ENCODE results near the gene GPR158.

The GPR158 gene

DNA sequence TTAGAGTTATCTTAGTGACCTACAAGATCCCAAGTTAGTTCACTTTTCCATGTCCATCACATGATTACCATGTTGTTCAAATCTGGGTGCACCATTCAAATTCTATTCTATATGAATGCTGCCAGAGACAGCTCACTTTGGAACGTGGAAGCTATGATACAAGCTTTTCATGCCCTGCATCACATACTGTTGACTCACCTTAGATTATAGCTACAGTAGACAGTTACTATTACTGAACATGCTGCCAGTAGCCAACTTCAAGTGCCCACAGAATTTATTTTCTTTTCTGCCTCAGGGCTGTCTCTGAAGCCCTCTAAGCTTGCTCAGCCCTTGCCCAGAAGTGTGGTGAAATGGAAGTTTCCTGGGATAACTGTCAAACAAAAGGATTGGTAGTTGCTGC is 231.1 kb downstream of the GPR158 start:
- DNase-seq: no peak

DNA sequence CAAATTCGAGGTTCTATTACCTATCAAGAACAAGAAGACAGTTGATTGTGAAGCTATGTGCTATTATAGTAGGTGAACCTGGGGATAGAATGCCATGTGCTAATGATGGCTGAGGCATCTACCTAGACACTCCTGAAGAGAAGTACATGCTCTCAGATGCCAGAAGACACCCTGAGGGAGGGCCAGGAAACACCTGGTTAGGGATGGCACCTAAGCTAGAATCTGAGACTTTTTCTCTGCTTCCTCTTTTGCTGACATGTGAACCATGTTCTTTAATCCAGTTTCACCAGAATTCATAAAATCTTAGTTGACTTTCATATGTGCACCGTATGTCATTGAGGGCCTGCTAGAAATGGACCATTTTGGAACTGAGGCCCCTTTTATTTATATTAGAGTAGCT is 242.8 kb downstream of the GPR158 start:
- DNase-seq: no peak

DNA sequence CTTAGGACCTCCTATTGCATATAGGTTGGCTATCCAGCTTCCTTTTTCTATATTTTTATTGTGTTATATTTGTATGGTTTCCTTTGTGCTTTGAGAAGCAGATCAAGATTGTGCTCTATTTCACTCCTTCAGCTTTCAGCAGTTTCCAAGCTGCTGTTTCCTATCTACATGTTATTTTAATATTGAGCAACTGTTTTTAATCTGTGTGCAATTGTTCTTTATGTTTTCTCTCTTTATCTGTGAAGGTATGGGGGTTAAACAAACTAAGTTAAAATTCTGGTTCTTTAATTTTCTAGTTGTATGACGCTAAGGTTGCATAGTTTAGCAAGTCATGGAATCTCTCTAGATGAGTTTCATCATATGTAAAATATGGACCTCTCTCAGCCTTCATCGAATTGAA is 251.0 kb downstream of the GPR158 start:
- DNase-seq: no peak

DNA sequence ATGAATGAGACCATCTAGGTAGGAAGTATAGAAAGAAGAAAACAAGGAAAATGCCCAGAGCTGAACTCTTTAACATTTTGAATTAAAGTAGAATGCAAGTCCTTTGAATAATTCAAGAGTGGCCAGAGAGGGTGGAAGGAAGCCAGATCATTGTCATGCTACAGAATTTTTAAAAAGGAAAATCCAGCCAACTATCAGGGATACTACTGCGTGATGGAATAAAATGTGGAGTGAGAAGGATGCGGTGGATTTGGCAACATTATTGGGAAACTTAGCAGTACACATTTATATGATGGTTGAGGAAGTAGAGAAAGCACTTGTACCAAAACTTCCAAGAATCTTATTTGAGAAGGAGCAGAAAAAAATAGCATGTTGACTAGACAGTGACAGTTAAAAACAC is 261.6 kb downstream of the GPR158 start:
- DNase-seq: no peak

DNA sequence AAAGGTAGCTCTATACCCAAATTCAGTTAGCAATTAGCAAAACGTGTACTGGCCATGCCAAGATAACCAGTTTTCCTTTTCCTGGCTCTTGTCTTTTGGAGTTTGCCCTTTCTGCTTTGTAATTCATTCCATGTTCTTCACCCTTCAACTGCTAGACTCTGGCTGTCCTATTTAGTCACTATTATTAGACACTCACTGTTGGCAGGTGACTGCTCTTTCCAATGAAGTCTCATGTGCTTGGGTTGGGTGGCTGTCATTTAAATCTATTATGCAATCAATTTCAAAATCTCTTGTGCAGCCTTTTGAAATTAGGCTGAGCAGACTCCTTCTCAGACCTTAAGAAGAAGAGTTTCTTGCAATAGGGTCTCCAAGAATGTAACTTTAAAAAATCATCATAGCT is 266.5 kb downstream of the GPR158 start:
- no peak for DNase-seq

DNA sequence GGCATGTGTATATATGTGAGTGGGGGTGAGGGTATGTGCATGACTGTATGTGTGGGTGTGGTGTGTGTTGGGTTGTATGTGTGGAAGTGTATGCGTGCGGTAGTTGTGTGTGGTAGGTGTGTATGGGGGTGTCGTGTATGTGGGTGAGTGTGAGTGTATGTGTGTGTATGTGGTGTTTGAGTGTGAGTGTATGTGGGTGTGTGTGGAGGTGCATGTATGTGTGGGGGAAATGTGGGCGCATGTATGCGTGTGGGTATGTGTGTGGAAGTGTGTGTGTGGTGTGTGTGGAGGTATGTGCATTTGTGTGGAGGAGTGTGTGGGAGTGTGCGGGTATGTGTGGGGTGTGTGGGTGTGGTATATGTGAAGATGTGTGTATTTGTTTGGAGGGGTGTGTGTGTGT is 269.5 kb downstream of the GPR158 start:
- no peak for DNase-seq

DNA sequence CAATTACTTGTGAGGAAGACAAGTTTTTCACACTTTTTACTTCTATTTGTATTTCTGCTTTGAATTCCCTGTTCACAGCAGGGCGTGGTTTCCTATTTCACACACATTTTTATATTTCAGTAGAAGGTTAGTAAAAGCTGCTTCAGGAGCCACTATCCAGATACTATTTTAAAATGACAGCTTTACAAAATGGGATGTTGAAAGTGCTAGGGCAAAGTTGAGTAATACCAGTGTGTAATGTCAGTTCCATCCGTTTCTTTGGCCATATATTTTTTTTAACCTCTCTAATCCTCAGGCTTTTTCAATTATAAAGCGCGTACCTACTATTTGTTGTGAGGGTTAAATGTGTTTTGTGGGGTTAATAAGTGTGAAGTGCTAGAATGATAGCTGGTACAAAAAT is 276.6 kb downstream of the GPR158 start:
- DNase-seq: no peak

DNA sequence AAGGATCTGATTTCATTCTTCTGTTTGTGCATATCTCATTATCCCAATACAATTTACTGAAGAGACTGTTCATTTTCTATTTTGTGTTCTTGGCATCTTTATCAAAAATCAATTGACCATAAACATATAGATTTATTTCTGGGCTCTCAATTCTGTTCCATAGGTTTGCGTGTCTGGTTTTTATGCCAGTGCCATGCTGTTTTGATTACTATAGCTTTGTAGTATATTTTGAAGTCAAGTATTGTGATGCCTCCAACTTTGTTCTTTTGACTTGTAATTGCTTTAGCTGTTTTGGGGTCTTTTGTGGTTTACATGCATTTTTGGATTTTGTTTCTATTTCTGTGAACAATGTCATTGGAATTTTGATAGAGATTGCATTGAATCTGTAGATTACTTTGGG is 278.8 kb downstream of the GPR158 start:
- no peak for DNase-seq

DNA sequence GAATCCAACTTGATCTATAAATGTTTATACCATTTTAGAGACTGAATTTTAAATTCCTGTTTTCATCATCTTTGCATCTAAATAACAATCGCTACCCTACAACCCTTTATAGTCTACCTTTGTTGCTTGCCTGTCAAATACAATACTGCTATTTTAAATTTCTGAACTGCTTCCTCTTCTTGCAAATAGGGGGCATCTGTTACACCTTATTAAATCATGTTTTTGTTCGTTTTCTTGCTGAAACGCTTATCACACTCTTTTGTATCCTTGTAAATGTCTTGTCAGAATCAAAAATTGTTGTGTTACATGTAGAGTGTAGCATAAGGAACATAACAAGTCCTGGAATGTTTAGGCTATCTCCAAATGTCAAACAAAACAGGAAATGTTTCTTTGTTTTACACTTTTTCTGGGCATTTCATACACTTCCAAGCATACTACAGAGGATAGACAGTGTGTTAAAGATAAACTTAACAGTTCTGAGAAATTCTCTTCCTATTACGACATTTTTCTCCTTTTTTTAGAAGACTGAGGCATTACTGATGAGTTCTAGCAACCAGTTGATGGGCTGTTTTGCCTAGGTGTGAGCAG is 281.3 kb downstream of the GPR158 start:
- no peak for DNase-seq

DNA sequence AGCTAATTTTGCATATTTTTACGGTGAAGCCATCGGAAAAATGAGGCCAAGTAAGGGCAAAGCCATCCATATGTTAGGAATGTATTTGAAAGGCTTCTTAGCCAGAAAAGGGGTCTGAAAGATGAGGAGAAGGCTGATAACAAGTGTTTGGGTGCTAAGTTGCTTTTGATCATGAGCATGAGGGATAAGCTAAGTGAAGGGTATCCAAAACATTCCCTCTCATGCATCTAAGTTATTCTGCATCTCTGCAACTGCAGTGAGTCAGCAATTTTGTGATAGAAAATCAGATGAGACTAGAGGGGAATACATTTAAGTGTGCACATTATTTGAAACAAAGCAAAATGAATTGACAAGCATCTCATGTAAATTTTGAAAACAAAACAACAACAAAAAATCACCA is 282.8 kb downstream of the GPR158 start:
- DNase-seq: no peak

DNA sequence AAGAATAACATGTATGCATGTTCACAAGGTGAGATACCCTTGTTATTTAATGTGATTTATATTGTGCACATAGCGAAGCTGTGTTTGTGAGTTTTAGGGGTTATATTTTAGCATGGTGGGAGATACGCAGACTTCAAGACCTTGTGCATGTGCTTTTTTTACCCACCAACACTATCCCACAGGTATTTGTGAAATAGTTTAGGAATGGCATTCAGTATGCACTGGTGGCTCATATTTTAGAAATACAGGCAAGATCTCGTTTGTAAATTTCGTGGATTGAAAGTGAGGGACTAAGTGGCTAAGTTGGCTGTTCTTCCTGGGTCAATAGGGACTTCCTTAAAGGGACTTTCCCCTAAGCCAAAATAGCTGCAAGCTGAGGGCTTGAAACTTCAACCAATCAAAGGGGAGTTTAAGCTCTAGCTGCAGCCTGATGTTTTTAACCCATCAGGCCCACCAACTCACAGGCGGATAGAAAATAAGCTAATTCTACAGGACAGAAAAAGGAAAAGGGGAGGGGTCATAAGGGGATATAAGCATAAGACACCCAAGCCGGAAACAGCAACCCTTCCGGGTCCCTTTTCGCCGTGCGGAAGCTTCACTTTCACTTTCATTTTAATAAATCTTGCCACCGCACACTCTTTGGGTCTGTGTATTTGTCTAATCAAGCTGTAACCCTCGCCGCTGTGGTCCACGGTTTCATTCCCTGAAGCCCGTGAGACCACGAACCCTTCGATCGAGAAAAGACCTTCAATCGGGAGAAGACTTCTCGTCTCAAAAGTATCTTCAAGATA is 291.0 kb downstream of the GPR158 start:
- DNase-seq: no peak

DNA sequence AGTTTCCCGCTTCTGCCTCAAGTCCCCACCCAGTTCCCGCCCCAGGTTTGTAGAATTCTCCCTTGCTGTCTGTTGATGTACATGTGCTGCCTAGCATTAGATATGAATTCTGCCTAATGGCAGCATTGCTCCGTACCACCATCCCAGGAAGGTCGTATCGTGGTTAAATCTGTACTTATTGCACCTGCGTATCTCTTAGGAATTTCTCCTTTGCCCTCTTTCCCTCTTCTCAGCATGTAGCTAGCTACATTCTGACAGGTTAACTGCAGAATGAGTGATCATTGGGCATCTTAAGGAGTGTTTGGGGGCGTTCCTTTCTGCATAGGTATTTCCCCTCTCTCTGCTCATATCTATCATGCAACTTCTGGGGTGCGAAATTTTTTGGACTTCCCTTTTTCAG is 293.1 kb downstream of the GPR158 start:
- no peak for DNase-seq

DNA sequence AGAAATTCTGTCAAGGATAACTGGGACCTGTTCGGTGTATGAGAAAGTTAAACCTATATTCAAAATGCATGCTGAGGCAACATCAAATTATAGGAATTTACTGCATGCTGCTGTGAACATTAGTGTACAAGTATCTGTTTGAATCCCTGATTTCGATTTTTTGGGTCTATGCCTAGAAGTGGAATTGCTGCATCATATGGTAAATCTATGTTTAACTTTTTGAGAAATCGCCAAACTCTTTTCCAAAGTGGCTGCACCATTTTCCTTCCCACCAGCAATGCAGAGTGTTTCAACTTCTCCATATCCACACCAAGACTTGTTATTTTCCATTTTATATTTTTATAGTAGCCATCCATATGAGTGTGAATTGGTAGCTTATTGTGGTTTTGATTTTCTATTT is 306.7 kb downstream of the GPR158 start:
- no peak for DNase-seq

DNA sequence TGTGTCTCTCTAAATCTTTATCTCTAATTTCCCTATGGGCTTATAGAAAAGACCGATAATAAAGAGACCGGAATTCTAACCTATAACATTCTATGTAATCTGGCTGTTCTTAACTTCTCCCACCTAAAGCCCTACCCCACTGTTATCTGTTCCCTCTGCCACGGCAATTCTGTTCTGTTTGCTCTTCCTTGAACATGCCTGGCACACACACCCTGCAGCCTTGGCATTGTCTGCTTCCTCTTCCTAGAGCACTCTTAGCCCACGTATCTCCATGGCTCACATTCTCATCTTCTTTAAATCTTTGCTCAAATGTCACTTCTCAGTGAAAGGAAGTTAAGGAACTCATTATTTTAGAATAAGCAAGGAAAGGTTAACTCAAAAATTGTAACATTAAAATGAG is 309.2 kb downstream of the GPR158 start:
- DNase-seq: no peak

DNA sequence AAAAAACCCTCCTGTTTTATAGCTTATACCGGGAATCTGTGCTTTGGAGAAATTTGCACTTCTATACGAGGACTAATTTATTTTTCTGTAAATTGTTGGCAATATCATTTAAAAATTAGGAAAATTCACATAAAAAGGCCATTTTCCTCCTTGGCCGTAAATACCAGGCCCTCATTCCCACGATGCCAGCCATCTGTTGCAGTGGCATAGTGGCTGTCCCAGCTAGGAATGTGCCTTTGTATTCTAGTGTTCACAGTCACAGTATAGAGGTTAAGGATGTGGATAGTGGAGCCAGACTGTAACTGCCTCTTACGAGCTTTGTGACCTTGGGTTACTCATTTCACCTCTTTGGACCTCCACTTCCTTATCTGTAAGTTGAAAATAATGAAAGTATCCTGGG is 312.5 kb downstream of the GPR158 start:
- no peak for DNase-seq

DNA sequence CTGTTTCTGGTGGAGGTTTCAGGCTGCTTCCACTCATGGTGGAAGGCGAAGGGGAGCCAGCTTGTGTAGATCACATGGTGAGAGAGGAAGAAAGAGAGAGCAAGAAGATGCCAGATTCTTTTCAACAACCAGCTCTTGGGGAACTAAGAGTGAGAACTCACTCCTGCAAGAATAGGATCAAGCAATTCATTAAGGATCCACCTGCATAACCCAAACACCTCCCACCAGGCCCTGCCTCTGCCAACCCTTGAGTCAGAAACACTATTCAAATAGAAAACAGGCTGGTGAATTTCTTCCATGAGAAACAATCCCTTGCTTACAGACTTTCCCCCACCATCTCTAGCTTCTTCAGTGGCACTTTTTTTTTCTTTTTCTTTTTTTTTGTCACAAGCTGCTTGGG is 317.2 kb downstream of the GPR158 start:
- DNase-seq: no peak

DNA sequence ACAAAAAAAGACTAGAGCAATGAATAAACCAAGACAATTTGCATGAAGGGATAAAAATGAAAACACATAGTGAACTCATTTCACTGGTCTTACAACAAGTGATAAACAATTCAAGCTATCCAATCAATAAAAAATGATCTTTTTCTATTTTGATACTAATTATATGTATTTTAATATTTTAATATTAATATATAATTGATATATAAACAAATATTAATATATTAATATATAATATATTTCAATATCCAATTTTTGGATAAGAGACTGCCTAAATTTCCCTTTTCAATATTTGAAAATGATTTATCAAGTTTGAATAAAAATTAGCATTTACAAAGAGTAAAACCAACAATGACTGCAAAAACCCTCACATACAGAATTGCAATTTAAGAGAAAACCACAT is 317.9 kb downstream of the GPR158 start:
- no peak for DNase-seq

DNA sequence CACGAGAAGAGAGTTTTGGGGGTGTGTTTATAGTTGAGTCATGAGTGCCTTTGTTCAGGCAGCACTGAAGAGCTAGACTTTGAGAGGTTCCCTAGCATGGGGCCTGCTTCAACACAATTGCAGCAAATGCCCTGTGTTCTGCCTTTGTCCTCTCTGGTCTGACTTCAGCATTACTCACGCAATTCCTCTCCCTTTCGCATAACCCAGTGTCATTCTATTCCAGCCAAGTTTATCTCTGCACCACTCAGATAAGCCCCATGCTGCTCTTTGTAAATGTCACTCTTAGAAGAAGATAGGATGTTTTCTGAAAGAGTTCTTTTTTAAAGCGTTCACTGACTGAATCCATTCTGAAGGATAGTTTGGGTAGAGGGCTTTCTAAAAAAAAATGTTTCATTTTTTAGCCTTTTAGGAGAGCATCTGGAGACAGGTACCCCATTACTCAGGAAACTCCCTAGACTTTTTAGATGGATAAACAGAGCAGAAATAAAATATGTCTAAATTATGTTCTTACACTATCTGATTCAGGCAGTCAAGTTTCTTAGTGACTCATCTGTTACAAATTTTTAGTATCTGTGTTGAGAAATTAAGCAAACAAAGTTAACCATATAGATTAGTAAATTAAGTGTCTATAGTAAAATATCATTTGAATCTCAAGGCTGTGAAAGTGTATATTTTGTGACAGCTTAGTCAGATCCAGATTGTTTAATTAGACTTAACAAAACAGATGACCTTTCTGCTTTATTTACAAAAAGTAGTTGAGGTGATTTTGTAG is 318.5 kb downstream of the GPR158 start:
- DNase-seq: no peak

DNA sequence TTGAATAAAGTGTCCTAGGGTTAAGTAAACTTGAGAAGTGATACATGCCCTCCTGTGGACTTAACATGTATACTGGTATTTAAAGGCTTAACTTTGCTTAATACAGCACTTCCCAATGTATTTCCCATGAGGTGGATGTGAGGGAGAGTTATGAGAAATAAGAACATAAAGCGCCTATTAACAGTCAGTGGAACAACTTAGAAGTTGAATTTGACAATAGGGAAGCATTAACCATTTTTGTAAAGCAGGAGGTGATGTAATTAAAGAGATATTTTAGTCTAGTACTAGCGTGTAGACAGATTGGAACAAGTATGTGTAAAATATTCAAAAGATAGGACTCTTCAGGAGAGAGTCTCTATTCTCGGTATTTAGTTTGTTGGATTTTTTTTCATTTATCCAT is 322.4 kb downstream of the GPR158 start:
- no peak for DNase-seq

DNA sequence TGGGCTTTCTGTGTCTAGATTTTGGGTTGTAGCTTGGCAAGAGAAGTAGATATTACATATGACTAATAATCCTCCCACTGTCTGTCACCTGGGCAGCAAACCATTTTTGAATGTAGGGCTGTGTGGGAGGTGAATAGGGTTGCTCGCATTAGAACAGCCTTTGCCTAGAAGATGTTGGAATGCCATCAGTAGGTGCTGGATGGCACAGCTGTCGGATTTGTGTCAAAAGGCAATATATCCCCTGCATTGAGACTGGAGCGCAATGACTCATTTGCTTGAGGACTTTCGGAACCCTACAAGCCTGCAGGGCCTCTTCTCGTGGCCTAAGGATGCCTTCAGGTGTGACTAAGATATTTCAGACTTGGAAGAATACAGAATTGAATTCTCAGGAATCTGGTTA is 323.8 kb downstream of the GPR158 start:
- no peak for DNase-seq

DNA sequence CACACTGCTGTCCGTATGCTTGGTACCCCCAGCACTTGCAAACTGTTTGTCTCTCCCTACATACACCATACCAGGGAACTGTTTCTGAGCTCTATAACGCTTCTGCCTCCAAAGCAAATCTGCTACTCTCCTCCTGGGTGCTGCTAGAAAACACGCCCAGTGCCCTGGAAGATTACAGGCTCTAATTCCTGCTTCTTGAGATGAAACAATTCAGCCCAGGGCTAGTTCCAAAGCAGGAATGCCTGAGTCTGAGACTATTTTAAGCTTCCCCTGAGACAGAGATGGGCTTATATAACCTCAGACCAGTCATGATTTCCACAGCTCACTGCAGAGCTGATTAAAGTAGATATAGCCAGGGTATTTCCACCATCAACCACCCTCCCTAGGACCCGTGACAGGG is 327.1 kb downstream of the GPR158 start:
- DNase-seq: no peak

DNA sequence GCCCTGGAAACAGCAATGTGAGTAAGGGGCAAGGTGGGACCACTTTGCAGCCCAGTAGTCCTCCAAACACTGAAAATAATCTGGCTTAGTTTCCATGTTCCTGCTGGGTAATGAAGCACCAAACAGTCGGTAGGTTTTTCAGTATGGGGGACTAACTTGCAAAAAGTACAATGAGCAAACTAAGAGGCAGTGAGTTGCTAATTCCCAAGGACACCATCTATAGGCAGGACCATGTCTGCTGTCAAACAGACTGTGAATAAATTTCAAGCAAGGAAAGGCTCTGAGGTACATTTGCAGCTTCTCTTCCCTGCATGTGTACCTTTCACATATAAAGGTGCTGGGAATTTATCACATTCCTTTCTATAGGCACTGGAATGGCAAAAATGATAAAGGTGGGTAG is 327.7 kb downstream of the GPR158 start:
- no peak for DNase-seq

DNA sequence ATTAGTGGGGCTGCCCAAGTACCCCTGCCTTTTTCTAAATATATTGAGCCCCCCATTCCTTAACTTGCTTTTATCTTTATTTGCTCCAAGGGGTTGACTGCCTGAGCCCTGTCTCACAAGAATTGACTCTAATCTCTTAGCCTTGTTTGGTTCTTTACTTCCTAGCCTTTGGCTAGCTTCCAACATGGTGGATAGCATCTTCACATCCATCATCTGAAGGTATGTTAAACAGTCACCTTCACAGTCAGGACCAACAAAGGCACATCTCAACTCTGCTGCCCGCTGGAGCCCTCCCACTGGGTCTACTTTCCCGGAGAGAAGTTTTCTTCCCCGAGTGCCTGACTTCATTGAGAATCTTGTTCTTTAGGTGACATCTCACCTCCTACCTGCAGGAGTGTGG is 329.5 kb downstream of the GPR158 start:
- DNase-seq: no peak

DNA sequence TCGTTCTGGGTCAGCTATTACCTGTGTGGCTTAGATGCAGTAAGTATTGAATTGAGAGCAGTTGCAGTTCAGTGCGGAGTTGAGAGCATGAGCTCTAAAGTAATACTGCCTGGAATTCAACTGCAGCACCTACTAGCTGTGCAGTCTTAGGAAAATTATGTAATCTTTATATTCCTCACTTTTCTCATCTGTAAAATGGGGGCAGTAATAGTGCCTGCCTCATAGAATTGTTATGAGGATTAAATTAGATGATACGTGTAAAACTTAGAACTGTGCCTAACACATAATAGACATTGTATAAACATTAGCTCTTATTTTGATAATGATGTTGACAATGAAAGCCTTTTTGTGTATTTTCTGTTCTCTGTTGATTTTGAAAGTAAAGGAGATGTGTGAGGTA is 330.0 kb downstream of the GPR158 start:
- no peak for DNase-seq
